AG10803 (cell line): ENCODE data around the gene PLK5.
A peak's percentile ranks its signal among the peaks of the same experiment; 100 is the strongest.

ENCODE experiments used
- DNase-seq: peaks from one replicate; pipeline ENCODE4 v3.0.0; 2010; ENCODE audit warnings: low read depth
- H3K4me3 ChIP-seq: 2 replicates; pipeline ENCODE4 v1.5.1; 2011; ENCODE audit warnings: mild to moderate bottlenecking, low read length, control low read depth
- TF ChIP-seq, protein P1 (sequence below): conservative IDR thresholded peaks from 2 replicates; pipeline ENCODE4 v1.5.1; 2011; ENCODE audit warnings: mild to moderate bottlenecking, low read length, control low read depth, inconsistent platforms

Gene PLK5

DNA sequence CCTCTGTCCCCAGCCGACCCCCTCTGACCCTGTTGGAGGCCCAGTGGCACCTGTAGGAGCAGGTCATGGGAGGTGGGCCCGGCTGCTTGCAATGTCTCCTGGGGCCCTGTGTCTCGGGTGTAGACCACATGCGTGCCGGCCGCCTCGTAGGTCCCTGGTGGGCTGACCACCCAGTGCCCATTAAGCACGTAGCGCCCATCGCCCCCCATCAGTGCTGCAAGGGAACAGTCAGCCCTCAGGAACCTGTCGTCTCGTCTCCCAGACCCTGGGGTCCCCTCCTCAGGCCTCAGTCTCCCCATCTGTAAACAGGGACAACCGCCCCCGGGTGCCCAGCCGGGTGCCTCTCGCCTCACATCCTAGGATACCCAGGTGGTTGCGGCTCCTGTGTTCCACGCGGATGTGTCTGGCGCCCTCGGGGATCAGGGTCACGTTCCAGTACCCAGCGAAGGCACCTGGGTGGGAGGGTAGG, 16.7 kb upstream of the PLK5 start:
- H3K4me3 ChIP-seq = peak overlapping the region; percentile 28
- TF ChIP-seq, protein P1, sequence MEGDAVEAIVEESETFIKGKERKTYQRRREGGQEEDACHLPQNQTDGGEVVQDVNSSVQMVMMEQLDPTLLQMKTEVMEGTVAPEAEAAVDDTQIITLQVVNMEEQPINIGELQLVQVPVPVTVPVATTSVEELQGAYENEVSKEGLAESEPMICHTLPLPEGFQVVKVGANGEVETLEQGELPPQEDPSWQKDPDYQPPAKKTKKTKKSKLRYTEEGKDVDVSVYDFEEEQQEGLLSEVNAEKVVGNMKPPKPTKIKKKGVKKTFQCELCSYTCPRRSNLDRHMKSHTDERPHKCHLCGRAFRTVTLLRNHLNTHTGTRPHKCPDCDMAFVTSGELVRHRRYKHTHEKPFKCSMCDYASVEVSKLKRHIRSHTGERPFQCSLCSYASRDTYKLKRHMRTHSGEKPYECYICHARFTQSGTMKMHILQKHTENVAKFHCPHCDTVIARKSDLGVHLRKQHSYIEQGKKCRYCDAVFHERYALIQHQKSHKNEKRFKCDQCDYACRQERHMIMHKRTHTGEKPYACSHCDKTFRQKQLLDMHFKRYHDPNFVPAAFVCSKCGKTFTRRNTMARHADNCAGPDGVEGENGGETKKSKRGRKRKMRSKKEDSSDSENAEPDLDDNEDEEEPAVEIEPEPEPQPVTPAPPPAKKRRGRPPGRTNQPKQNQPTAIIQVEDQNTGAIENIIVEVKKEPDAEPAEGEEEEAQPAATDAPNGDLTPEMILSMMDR = no peak
- no peak for DNase-seq

GRCh38 chr19:1507763-1508506, 15.9 kb upstream of the PLK5 start:
- peak overlapping the region; percentile 64 for H3K4me3 ChIP-seq
- peak; percentile 94 for DNase-seq
- TF ChIP-seq, protein P1 = no peak

DNA sequence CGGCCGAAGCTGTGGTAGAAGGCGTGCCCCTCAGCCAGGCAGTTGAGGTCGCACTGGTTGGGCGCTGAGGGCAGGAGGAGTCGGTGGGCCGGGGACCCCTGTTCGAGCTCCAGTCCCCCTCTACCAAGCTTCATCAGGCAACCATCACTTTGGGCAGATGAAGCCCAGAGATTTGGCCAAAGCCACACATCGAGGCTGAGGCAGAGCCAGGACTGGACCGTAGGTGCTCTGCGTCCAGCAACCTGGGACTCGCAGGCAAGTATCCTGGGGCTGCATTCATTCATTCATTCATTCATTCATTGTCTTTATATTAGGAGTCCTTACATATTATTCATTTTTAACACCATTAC, 15.4 kb upstream of the PLK5 start:
- DNase-seq = no peak
- H3K4me3 ChIP-seq = peak overlapping the region; percentile 37
- TF ChIP-seq, protein P1 = no peak

GRCh38 chr19:1509602-1510441, 14.1 kb upstream of the PLK5 start:
- no peak for DNase-seq
- TF ChIP-seq, protein P1 = no peak
- H3K4me3 ChIP-seq = no peak overlapping the region

GRCh38 chr19:1510442-1510806, 13.5 kb upstream of the PLK5 start:
- no peak overlapping the region for H3K4me3 ChIP-seq
- TF ChIP-seq, protein P1 = no peak
- DNase-seq = no peak

GRCh38 chr19:1510807-1511206, 13.1 kb upstream of the PLK5 start:
- TF ChIP-seq, protein P1 = no peak
- no peak for DNase-seq
- no peak overlapping the region for H3K4me3 ChIP-seq
